H9 (cell line): ENCODE results near the gene NSD1. TPM values are rescaled to one million over a fixed set of nuclear protein-coding genes. Genes with fewer than 3 reads are reported as not detected.

ENCODE experiments used
- DNase-seq: peaks from one replicate; pipeline ENCODE4 v3.0.0-alpha.2; 2017
- H2AFZ ChIP-seq: one replicate; pipeline ENCODE4 v1.6.1; 2013; ENCODE audit warnings: mild to moderate bottlenecking, low read length, control low read depth, moderate library complexity
- H2AK5ac ChIP-seq: 2 replicates; pipeline ENCODE4 v1.6.1; 2013; ENCODE audit warnings: low read length, control low read depth, mixed read lengths; ENCODE audit not compliant: insufficient read length
- H2BK120ac ChIP-seq: one replicate; pipeline ENCODE4 v1.6.1; 2013; ENCODE audit warnings: low read depth, mild to moderate bottlenecking, low read length, control low read depth, inconsistent platforms; ENCODE audit not compliant: poor library complexity, severe bottlenecking
- H2BK12ac ChIP-seq: 2 replicates; pipeline ENCODE4 v1.6.1; 2013; ENCODE audit warnings: low read length, control low read depth, mixed read lengths, low read depth; ENCODE audit not compliant: insufficient read length
- H2BK15ac ChIP-seq: 2 replicates; pipeline ENCODE4 v1.6.1; 2013; ENCODE audit warnings: low read depth, low read length, control low read depth
- H2BK20ac ChIP-seq: one replicate; pipeline ENCODE4 v1.6.1; 2013; ENCODE audit warnings: low read depth, mild to moderate bottlenecking, low read length, control low read depth, inconsistent platforms; ENCODE audit not compliant: poor library complexity, severe bottlenecking
- H2BK5ac ChIP-seq: 2 replicates; pipeline ENCODE4 v1.6.1; 2013; ENCODE audit warnings: low read length, control low read depth, mixed read lengths; ENCODE audit not compliant: insufficient read length
- H3K14ac ChIP-seq: 2 replicates; pipeline ENCODE4 v1.6.1; 2013; ENCODE audit warnings: low read length, control low read depth; ENCODE audit not compliant: insufficient read depth
- H3K18ac ChIP-seq: 2 replicates; pipeline ENCODE4 v1.6.1; 2013; ENCODE audit warnings: low read depth, mild to moderate bottlenecking, mixed read lengths, low read length, control low read depth; ENCODE audit not compliant: insufficient read length
- H3K23ac ChIP-seq: 2 replicates; pipeline ENCODE4 v1.6.1; 2013; ENCODE audit warnings: low read length, control low read depth, mixed read lengths, low read depth; ENCODE audit not compliant: insufficient read length
- H3K23me2 ChIP-seq: 2 replicates; pipeline ENCODE4 v1.6.1; 2013; ENCODE audit warnings: low read depth, mild to moderate bottlenecking, mixed read lengths, low read length, control low read depth; ENCODE audit not compliant: insufficient read length, poor library complexity, severe bottlenecking
- H3K27ac ChIP-seq: 2 replicates; pipeline ENCODE4 v1.5.1; 2013; ENCODE audit warnings: low read length, control low read depth, mixed read lengths, low read depth; ENCODE audit not compliant: insufficient read length
- H3K27me3 ChIP-seq: 2 replicates; pipeline ENCODE4 v1.6.1; 2013; ENCODE audit warnings: low read length, control low read depth, inconsistent platforms; ENCODE audit not compliant: insufficient read depth
- H3K4ac ChIP-seq: 2 replicates; pipeline ENCODE4 v1.6.1; 2013; ENCODE audit warnings: low read depth, mild to moderate bottlenecking, control low read depth, inconsistent platforms, low read length, moderate library complexity
- H3K4me1 ChIP-seq: 2 replicates; pipeline ENCODE4 v1.6.1; 2013; ENCODE audit warnings: low read length, control low read depth, inconsistent platforms; ENCODE audit not compliant: insufficient read depth
- H3K4me2 ChIP-seq: 2 replicates; pipeline ENCODE4 v1.6.1; 2013; ENCODE audit warnings: low read length, control low read depth, mixed read lengths; ENCODE audit not compliant: insufficient read length, insufficient read depth
- H3K56ac ChIP-seq: 2 replicates; pipeline ENCODE4 v1.6.1; 2013; ENCODE audit warnings: low read depth, mild to moderate bottlenecking, mixed read lengths, low read length, control low read depth; ENCODE audit not compliant: insufficient read length
- H3K79me1 ChIP-seq: 2 replicates; pipeline ENCODE4 v1.6.1; 2013; ENCODE audit warnings: low read depth, mild to moderate bottlenecking, moderate library complexity, low read length, control low read depth, inconsistent platforms; ENCODE audit not compliant: insufficient read depth, poor library complexity, severe bottlenecking
- H3K79me2 ChIP-seq: 2 replicates; pipeline ENCODE4 v1.6.1; 2013; ENCODE audit warnings: low read length, control low read depth, inconsistent platforms; ENCODE audit not compliant: insufficient read depth
- H3K9ac ChIP-seq: 2 replicates; pipeline ENCODE4 v1.6.1; 2013; ENCODE audit warnings: low read length, control low read depth, mixed read lengths; ENCODE audit not compliant: insufficient read length; ENCODE audit errors: extremely low read depth
- H3K9me3 ChIP-seq: one replicate; pipeline ENCODE4 v1.6.1; 2013; ENCODE audit warnings: low read depth, low read length, inconsistent platforms; ENCODE audit not compliant: control insufficient read depth
- H3T11ph ChIP-seq: one replicate; pipeline ENCODE4 v1.6.1; 2013; ENCODE audit warnings: mild to moderate bottlenecking, low read length, control low read depth, inconsistent platforms
- H4K20me1 ChIP-seq: one replicate; pipeline ENCODE4 v1.6.1; 2013; ENCODE audit not compliant: control insufficient read depth, insufficient read length, insufficient read depth
- H4K5ac ChIP-seq: 2 replicates; pipeline ENCODE4 v1.6.1; 2013; ENCODE audit warnings: low read depth, mild to moderate bottlenecking, mixed read lengths, low read length, control low read depth; ENCODE audit not compliant: insufficient read length
- H4K8ac ChIP-seq: replicated peaks from 2 replicates; pipeline ENCODE4 v1.6.1; 2013; ENCODE audit warnings: low read length, control low read depth, mixed read lengths, low read depth; ENCODE audit not compliant: insufficient read length
- H4K91ac ChIP-seq: 2 replicates; pipeline ENCODE4 v1.6.1; 2013; ENCODE audit warnings: low read depth, mild to moderate bottlenecking, moderate library complexity, mixed read lengths, low read length, control low read depth; ENCODE audit not compliant: insufficient read length
- H3K27ac Mint-ChIP-seq, 3 experiments: 2 replicates in 2 of 3; 3 replicates in 1 of 3; pipeline ENCODE4 v1.8.0; 2020 to 2021; ENCODE audit warnings: mixed read lengths in 3 of 3, mild to moderate bottlenecking in 1 of 3, moderate library complexity in 1 of 3
- H3K27me3 Mint-ChIP-seq: 2 replicates; pipeline ENCODE4 v1.8.0; 2021; ENCODE audit warnings: low read depth, mild to moderate bottlenecking, moderate library complexity, mixed read lengths
- H3K36me3 Mint-ChIP-seq, 3 experiments: 2 replicates in 2 of 3; 3 replicates in 1 of 3; pipeline ENCODE4 v1.8.0; 2020 to 2021; ENCODE audit warnings: low read depth in 3 of 3, mixed read lengths in 3 of 3; ENCODE audit not compliant: insufficient read depth in 1 of 3
- H3K4me1 Mint-ChIP-seq, 2 experiments: 2 replicates each; pipeline ENCODE4 v1.8.0; 2020; ENCODE audit warnings: mixed read lengths in 2 of 2
- H3K4me3 Mint-ChIP-seq, 2 experiments: 2 replicates in 1 of 2; 3 replicates in 1 of 2; pipeline ENCODE4 v1.8.0; 2020 to 2021; ENCODE audit warnings: mild to moderate bottlenecking in 2 of 2, mixed read lengths in 2 of 2, moderate library complexity in 1 of 2
- H3K9me3 Mint-ChIP-seq, 2 experiments: 2 replicates in 1 of 2; 3 replicates in 1 of 2; pipeline ENCODE4 v1.8.0; 2020; ENCODE audit warnings: mild to moderate bottlenecking in 2 of 2, mixed read lengths in 2 of 2, moderate library complexity in 1 of 2
- CTCF ChIP-seq: fragments of 200-600 bp; sonication (generic); conservative IDR thresholded peaks from 3 replicates; pipeline ENCODE4 v1.8.0; 2021; ENCODE audit warnings: antibody characterized with exemption, mild to moderate bottlenecking
- WGBS: extraction: QIAGEN DNeasy Blood & Tissue Kit; methylation state at CpG from one replicate; pipeline ENCODE4 v1.1.7; 2013; ENCODE audit warnings: missing lambda C conversion rate, low lambda C conversion rate, mixed read lengths; ENCODE audit not compliant: insufficient read length; ENCODE audit errors: extremely low coverage; 5-methylcytosine and 5-hydroxymethylcytosine counted together
- total RNA-seq: library from RNA; stranded (reverse); gene quantifications from 2 replicates; pipeline ENCODE4 v1.2.1, GENCODE V29; 2021

Gene NSD1
- total RNA-seq, 1 experiment from 2014 or later: 213 TPM

- Mint-ChIP-seq H3K9me3 (no peaks in the 10 kb centered on the region), H3K27ac (peak overlapping the region in 2 of 3 experiments; percentile 33 to 77; a peak in 2 of 7 replicates), H3K36me3 (no peaks in the 10 kb centered on the region), H3K27me3 (peaks cover 1% of the 10 kb centered on the region; the same call in 1 of the 2 replicates), H3K4me3 (no peak overlapping the region), H3K4me1 (peaks cover 12 to 16% of the 10 kb centered on the region in 2 experiments)
- Histone ChIP-seq H2BK15ac (no peak overlapping the region), H2BK5ac (no peak overlapping the region), H2BK12ac (no peak overlapping the region), H4K8ac (no peak overlapping the region), H3K9me3 (no peaks in the 10 kb centered on the region), H2AFZ (no peak overlapping the region), H2AK5ac (no peak overlapping the region), H3K9ac (no peak overlapping the region), H2BK20ac (no peak overlapping the region), H3K4me1 (no peaks in the 10 kb centered on the region), H3K27me3 (no peaks in the 10 kb centered on the region), H3K79me2 (no peaks in the 10 kb centered on the region), H3K4me2 (no peak overlapping the region), H2BK120ac (no peak overlapping the region), H3K23me2 (no peaks in the 10 kb centered on the region), H3T11ph (no peak overlapping the region), H3K56ac (no peak overlapping the region), H3K4ac (no peak overlapping the region), H3K14ac (no peak overlapping the region), H4K20me1 (no peaks in the 10 kb centered on the region), H4K91ac (no peak overlapping the region), H3K18ac (no peak overlapping the region), H3K27ac (no peak overlapping the region), H3K23ac (no peak overlapping the region), H3K79me1 (no peaks in the 10 kb centered on the region), H4K5ac (no peak overlapping the region)
- no peak for TF ChIP-seq CTCF
- no CpG with 5 or more reads among the region's 9 CpGs for WGBS
- DNase-seq: no peak
Observed at GRCh38 chr5:177109810-177110209, 23.8 kb upstream of the NSD1 start.
